Loucy (cell line): ENCODE results near the gene WFIKKN1.

ENCODE experiments used
- H2AFZ ChIP-seq: fragments of 200-600 bp; sonication (generic); 2 replicates; pipeline ENCODE4 v1.6.0; 2016; ENCODE audit warnings: antibody characterized with exemption, mild to moderate bottlenecking, low read length, moderate library complexity
- H3F3A ChIP-seq: fragments of 200-600 bp; 2 replicates; pipeline ENCODE4 v1.6.0; 2016; ENCODE audit warnings: antibody characterized with exemption, low read depth, mild to moderate bottlenecking
- H3K27me3 ChIP-seq: fragments of 200-600 bp; sonication (generic); 2 replicates; pipeline ENCODE4 v1.6.1; 2014; ENCODE audit warnings: low read length, mild to moderate bottlenecking; ENCODE audit not compliant: insufficient read depth, poor library complexity, severe bottlenecking
- H3K36me3 ChIP-seq: fragments of 200-600 bp; sonication (generic); 2 replicates; pipeline ENCODE4 v1.6.1; 2016; ENCODE audit warnings: low read length; ENCODE audit not compliant: insufficient read depth
- H3K4me1 ChIP-seq: fragments of 200-600 bp; sonication (generic); 2 replicates; pipeline ENCODE4 v1.5.1; 2014; ENCODE audit warnings: low read length, mild to moderate bottlenecking; ENCODE audit not compliant: insufficient read depth, poor library complexity, severe bottlenecking
- H3K4me2 ChIP-seq: fragments of 200-600 bp; sonication (generic); 2 replicates; pipeline ENCODE4 v1.6.0; 2014; ENCODE audit warnings: antibody characterized with exemption, low read length, low read depth, mild to moderate bottlenecking; ENCODE audit not compliant: poor library complexity, severe bottlenecking
- H3K4me3 ChIP-seq: fragments of 200-600 bp; sonication (generic); 2 replicates; pipeline ENCODE4 v1.5.1; 2014; ENCODE audit warnings: low read length, mild to moderate bottlenecking, mixed read lengths; ENCODE audit not compliant: poor library complexity, severe bottlenecking
- H3K79me2 ChIP-seq: fragments of 200-600 bp; sonication (generic); 2 replicates; pipeline ENCODE4 v1.6.1; 2014; ENCODE audit warnings: low read length; ENCODE audit not compliant: insufficient read depth
- H3K9ac ChIP-seq: fragments of 200-600 bp; sonication (generic); 2 replicates; pipeline ENCODE4 v1.6.0; 2014; ENCODE audit warnings: mild to moderate bottlenecking, low read depth, low read length, moderate library complexity; ENCODE audit not compliant: poor library complexity, severe bottlenecking
- H3K9me2 ChIP-seq: fragments of 200-600 bp; sonication (generic); replicated peaks from 2 replicates; pipeline ENCODE4 v1.6.1; 2016; ENCODE audit warnings: low read depth, low read length, mixed read lengths
- H3K9me3 ChIP-seq: fragments of 200-600 bp; sonication (generic); 2 replicates; pipeline ENCODE4 v1.6.1; 2014; ENCODE audit warnings: mild to moderate bottlenecking, antibody characterized with exemption, low read length, low read depth; ENCODE audit not compliant: insufficient read depth
- H4K20me1 ChIP-seq: fragments of 200-600 bp; sonication (generic); 2 replicates; pipeline ENCODE4 v1.6.0; 2014; ENCODE audit warnings: antibody characterized with exemption, low read length, mild to moderate bottlenecking; ENCODE audit not compliant: insufficient read depth, poor library complexity, severe bottlenecking
- EZH2phosphoT487 ChIP-seq: fragments of 200-600 bp; IDR thresholded peaks from 2 replicates; pipeline ENCODE4 v1.6.1; 2018; ENCODE audit warnings: antibody characterized with exemption, mild to moderate bottlenecking, moderate library complexity, borderline replicate concordance
- TF ChIP-seq, protein P1 (sequence below): fragments of 200-600 bp; sonication (generic); conservative IDR thresholded peaks from 2 replicates; pipeline ENCODE4 v1.5.1; 2014; ENCODE audit warnings: mild to moderate bottlenecking, antibody characterized with exemption, low read length

The WFIKKN1 gene

DNA sequence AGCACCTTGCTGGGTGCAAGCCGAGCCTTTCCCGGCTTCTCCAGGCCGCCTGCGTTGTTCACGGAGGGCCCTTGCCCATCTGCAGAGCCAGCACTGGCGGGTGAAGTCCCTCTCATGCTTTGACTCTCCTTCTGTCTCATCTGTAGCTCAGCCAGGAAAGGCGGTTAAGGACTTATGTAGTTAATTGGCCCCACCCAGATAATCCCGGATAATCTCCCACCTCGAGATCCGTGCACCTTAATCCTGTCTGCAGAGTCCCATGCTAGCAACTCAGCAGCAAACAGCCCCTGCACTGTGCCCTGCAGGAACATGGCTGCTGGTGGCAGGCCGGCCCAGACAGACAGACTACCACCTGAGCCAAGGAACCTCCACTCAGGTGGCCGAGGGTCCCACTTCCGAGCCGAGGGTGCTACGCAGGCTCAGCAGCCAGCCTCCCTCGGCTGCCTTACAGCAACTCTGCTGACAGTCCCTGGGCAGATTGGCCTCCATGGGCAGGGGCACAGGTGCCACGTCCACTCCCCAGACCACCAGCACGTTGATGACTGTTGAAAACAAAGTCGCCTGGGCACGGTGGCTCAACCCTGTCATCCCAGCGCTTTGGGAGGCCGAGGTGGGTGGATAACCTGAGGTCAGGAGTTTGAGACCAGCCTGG is 24.0 kb upstream of the WFIKKN1 start:
- no peak overlapping the region for H3K4me2 ChIP-seq
- H4K20me1 ChIP-seq = no peaks in the 10 kb centered on the region
- 0 out of 2 replicates have a peak, but pooled peaks cover 2% of the 10 kb centered on the region for H3K79me2 ChIP-seq
- no peaks in the 10 kb centered on the region for H3K9me2 ChIP-seq
- H3F3A ChIP-seq = no peaks in the 10 kb centered on the region
- no peaks in the 10 kb centered on the region for H3K9me3 ChIP-seq
- TF ChIP-seq EZH2phosphoT487 = no peak
- TF ChIP-seq, protein P1, sequence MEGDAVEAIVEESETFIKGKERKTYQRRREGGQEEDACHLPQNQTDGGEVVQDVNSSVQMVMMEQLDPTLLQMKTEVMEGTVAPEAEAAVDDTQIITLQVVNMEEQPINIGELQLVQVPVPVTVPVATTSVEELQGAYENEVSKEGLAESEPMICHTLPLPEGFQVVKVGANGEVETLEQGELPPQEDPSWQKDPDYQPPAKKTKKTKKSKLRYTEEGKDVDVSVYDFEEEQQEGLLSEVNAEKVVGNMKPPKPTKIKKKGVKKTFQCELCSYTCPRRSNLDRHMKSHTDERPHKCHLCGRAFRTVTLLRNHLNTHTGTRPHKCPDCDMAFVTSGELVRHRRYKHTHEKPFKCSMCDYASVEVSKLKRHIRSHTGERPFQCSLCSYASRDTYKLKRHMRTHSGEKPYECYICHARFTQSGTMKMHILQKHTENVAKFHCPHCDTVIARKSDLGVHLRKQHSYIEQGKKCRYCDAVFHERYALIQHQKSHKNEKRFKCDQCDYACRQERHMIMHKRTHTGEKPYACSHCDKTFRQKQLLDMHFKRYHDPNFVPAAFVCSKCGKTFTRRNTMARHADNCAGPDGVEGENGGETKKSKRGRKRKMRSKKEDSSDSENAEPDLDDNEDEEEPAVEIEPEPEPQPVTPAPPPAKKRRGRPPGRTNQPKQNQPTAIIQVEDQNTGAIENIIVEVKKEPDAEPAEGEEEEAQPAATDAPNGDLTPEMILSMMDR = no peak
- H2AFZ ChIP-seq = no peak overlapping the region
- H3K36me3 ChIP-seq = no peaks in the 10 kb centered on the region
- H3K9ac ChIP-seq = no peak overlapping the region
- H3K4me1 ChIP-seq = no peaks in the 10 kb centered on the region
- no peak overlapping the region for H3K4me3 ChIP-seq
- H3K27me3 ChIP-seq = no peaks in the 10 kb centered on the region

GRCh38 chr16:608019-608418 is 22.8 kb upstream of the WFIKKN1 start:
- H3K9me3 ChIP-seq = no peaks in the 10 kb centered on the region
- H3K27me3 ChIP-seq = no peaks in the 10 kb centered on the region
- no peaks in the 10 kb centered on the region for H3K36me3 ChIP-seq
- no peak overlapping the region for H2AFZ ChIP-seq
- no peaks in the 10 kb centered on the region for H3K4me1 ChIP-seq
- H3K9me2 ChIP-seq = no peaks in the 10 kb centered on the region
- no peak overlapping the region for H3K9ac ChIP-seq
- H3K4me3 ChIP-seq = no peak overlapping the region
- H3K79me2 ChIP-seq = 0 out of 2 replicates have a peak, but pooled peaks cover 2% of the 10 kb centered on the region
- no peak overlapping the region for H3K4me2 ChIP-seq
- TF ChIP-seq, protein P1 = no peak
- no peak for TF ChIP-seq EZH2phosphoT487
- no peaks in the 10 kb centered on the region for H4K20me1 ChIP-seq
- H3F3A ChIP-seq = no peaks in the 10 kb centered on the region

DNA sequence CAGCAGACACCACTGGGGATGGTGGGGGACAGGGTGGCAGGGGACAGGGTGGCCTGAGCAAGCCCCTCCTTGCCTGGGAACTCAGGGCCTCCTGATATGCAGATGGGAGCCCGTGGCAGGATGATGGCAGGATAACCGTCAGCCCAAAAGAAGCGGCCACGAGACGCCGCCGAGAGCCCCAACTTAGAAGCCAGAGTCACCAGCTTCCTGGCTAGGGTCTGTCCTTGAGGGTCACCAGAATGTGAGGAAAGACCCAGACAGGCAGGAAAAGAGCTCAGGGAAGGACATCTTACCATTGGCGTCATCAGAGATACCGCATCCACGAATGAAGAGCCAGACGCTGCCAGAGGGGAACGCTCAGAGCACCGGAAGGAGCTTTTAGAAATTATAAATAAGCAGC is 21.5 kb upstream of the WFIKKN1 start:
- no peak for TF ChIP-seq EZH2phosphoT487
- TF ChIP-seq, protein P1 = no peak
- Histone ChIP-seq H3K4me1 (no peaks in the 10 kb centered on the region), H3K27me3 (no peaks in the 10 kb centered on the region), H3K79me2 (0 out of 2 replicates have a peak, but pooled peaks cover 2% of the 10 kb centered on the region), H2AFZ (no peak overlapping the region), H3K4me2 (no peak overlapping the region), H3F3A (no peaks in the 10 kb centered on the region), H3K9me3 (no peaks in the 10 kb centered on the region), H3K9me2 (no peaks in the 10 kb centered on the region), H4K20me1 (no peaks in the 10 kb centered on the region), H3K36me3 (no peaks in the 10 kb centered on the region), H3K4me3 (no peak overlapping the region), H3K9ac (no peak overlapping the region)
